Activated naive CD8-positive, alpha-beta T cell treated with anti-CD3 and anti-CD28 coated beads for 36 hours (primary cell): ENCODE data around the gene GIPC3. TPM values are rescaled to one million over a fixed set of nuclear protein-coding genes. Genes with fewer than 3 reads are reported as not detected.

Experiments
- DNase-seq: peaks from one replicate; pipeline ENCODE4 v3.0.0; 2021
- H3K27ac Mint-ChIP-seq: one replicate; pipeline ENCODE4 v1.8.0; 2022; ENCODE audit warnings: mild to moderate bottlenecking, moderate library complexity, mixed read lengths
- H3K27me3 Mint-ChIP-seq: one replicate; pipeline ENCODE4 v1.8.0; 2022; ENCODE audit warnings: mild to moderate bottlenecking, mixed read lengths
- H3K36me3 Mint-ChIP-seq: one replicate; pipeline ENCODE4 v1.8.0; 2021; ENCODE audit warnings: mild to moderate bottlenecking, mixed read lengths
- H3K4me1 Mint-ChIP-seq: one replicate; pipeline ENCODE4 v1.8.0; 2021; ENCODE audit warnings: mixed read lengths
- H3K4me3 Mint-ChIP-seq: one replicate; pipeline ENCODE4 v1.8.0; 2022; ENCODE audit warnings: mild to moderate bottlenecking, moderate library complexity, mixed read lengths
- H3K9me3 Mint-ChIP-seq: one replicate; pipeline ENCODE4 v1.8.0; 2022; ENCODE audit warnings: mixed read lengths
- total RNA-seq, 2 experiments: library from RNA; stranded (reverse); gene quantifications; one replicate each; pipeline ENCODE4 v1.2.3, GENCODE V29; 2021

The GIPC3 gene
- total RNA-seq, 2 experiments from 2014 or later = 0.32 to 0.43 TPM

- peaks cover 1% of the 10 kb centered on the region for H3K36me3 Mint-ChIP-seq
- no peak overlapping the region for H3K27ac Mint-ChIP-seq
- no peak overlapping the region for H3K4me3 Mint-ChIP-seq
- H3K9me3 Mint-ChIP-seq = no peaks in the 10 kb centered on the region
- no peaks in the 10 kb centered on the region for H3K27me3 Mint-ChIP-seq
- peaks cover 7% of the 10 kb centered on the region for H3K4me1 Mint-ChIP-seq
- no peak for DNase-seq
Measured at GRCh38 chr19:3604227-3604986, 19.1 kb downstream of the GIPC3 start.

DNA sequence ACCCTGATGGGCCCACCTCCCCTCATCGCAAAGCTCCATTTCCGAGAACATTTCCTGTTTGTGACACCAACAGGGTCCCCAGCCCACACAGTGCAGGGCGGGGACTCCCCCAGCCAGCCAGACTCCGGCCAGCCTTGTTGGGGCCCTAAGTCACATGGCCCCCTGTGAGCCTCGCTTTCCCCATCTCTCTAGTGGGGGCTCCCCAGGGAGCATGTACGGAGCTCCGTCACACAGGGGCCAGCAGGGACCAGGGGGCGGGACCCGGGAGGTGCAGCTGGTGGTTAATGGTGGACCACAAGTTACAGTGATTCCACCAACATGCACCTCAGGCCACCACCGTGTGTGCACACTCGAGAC is 19.7 kb downstream of the GIPC3 start:
- H3K9me3 Mint-ChIP-seq = no peaks in the 10 kb centered on the region

GRCh38 chr19:3605361-3605760 is 20.1 kb downstream of the GIPC3 start:
- Mint-ChIP-seq H3K9me3 (no peaks in the 10 kb centered on the region), H3K4me3 (no peak overlapping the region), H3K27ac (no peak overlapping the region), H3K27me3 (no peaks in the 10 kb centered on the region), H3K4me1 (peaks cover 7% of the 10 kb centered on the region), H3K36me3 (no peaks in the 10 kb centered on the region)
- no peak for DNase-seq

More for the DNA sequence above, 19.7 kb downstream of the GIPC3 start:
- peaks cover 1% of the 10 kb centered on the region for H3K36me3 Mint-ChIP-seq
- H3K4me3 Mint-ChIP-seq = no peak overlapping the region
- peak; percentile 65 for DNase-seq
- peaks cover 7% of the 10 kb centered on the region for H3K4me1 Mint-ChIP-seq
- H3K27me3 Mint-ChIP-seq = no peaks in the 10 kb centered on the region
- no peak overlapping the region for H3K27ac Mint-ChIP-seq

- H3K9me3 Mint-ChIP-seq = no peaks in the 10 kb centered on the region
- H3K27ac Mint-ChIP-seq = no peak overlapping the region
- H3K36me3 Mint-ChIP-seq = no peaks in the 10 kb centered on the region
- no peaks in the 10 kb centered on the region for H3K27me3 Mint-ChIP-seq
- DNase-seq = no peak
- H3K4me3 Mint-ChIP-seq = no peak overlapping the region
- peaks cover 7% of the 10 kb centered on the region for H3K4me1 Mint-ChIP-seq
Measured at GRCh38 chr19:3605770-3606169, 20.5 kb downstream of the GIPC3 start.

DNA sequence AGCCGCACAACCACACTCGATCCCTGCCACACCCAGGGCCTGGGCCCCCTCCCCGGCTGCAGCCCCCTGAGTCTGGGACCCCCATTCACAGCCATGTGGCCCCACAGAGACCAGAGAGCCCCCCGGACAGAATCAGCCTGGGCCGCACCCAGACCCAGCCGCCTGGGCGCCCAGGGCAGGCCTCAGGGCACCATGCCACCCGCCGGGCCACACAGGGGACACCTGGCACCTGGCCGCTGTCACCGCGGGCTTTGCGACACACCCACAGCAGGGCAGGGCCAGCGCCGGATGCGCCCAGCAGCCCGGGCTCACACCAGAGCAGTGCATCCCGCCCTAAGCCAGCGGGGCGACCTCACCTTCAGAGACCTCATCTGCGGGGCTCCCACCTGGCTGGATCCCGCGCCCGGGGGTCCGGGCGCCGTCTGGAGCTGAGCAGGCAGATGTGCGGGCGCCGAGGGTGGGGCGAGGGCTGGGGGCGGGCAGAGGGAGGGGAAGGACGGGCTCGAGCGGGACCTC is 21.0 kb downstream of the GIPC3 start:
- no peaks in the 10 kb centered on the region for H3K36me3 Mint-ChIP-seq
- H3K27me3 Mint-ChIP-seq = no peaks in the 10 kb centered on the region
- H3K4me1 Mint-ChIP-seq = peaks cover 7% of the 10 kb centered on the region
- H3K9me3 Mint-ChIP-seq = no peaks in the 10 kb centered on the region
- H3K4me3 Mint-ChIP-seq = no peak overlapping the region
- H3K27ac Mint-ChIP-seq = no peak overlapping the region
- DNase-seq = peak; percentile 52

- Mint-ChIP-seq H3K4me3 (peak within 1 kb of the TSS; percentile 37), H3K27ac (no peak within 1 kb of the TSS), H3K27me3 (no peaks in the 10 kb centered on the region), H3K9me3 (no peaks in the 10 kb centered on the region), H3K36me3 (peaks cover under 1% of the 10 kb centered on the region), H3K4me1 (peaks cover 7% of the 10 kb centered on the region)
- peak; percentile 82 for DNase-seq
Measured at GRCh38 chr19:3606690-3607289, 21.5 kb downstream of the GIPC3 start, which contains the start of gene TBXA2R. TSS of gene TBXA2R (minus strand) at chr19:3606875. CDS start at chr19:3600634, 6,241 bp downstream.

DNA sequence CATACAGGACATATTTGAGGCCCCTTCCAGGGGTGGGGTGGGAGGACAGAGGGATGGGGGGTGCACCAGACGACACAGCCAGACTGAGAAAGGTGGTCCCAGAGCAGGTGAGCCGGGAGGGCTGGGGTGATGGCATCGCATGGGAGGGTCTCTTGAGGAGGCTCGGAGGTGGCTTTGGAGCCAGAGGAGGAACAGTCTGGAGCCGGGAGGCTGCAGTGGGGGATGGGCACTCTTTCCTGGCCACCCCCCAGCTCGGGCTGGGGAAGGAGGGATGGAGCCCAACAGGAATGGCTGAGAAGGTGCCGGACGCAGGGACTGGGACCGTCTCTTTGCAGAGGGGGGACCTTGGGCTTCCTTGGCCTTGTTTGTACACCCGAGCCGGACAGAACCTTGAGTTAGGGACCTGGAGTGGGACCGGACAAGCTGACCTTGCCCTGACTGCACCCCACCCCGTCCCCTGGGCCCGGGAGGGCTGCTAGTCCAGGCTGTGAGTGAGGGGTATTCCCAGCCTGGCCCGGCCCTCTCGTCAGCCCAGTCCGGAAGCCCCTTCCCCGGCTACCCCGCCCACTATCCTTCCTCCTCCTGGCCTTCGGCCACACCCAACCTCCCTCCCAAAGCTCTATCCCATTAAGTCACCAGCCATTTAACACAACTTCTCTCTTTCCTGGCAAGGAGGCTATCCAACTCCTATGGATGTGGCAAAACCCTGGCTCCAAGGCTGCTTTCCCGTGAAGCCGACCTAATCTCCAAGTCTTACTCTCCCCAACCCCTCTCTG is 22.2 kb downstream of the GIPC3 start:
- Mint-ChIP-seq H3K4me1 (peaks cover 7% of the 10 kb centered on the region), H3K4me3 (no peak overlapping the region), H3K27ac (no peak overlapping the region), H3K27me3 (no peaks in the 10 kb centered on the region), H3K9me3 (no peaks in the 10 kb centered on the region), H3K36me3 (peaks cover 4% of the 10 kb centered on the region)
- DNase-seq = no peak

DNA sequence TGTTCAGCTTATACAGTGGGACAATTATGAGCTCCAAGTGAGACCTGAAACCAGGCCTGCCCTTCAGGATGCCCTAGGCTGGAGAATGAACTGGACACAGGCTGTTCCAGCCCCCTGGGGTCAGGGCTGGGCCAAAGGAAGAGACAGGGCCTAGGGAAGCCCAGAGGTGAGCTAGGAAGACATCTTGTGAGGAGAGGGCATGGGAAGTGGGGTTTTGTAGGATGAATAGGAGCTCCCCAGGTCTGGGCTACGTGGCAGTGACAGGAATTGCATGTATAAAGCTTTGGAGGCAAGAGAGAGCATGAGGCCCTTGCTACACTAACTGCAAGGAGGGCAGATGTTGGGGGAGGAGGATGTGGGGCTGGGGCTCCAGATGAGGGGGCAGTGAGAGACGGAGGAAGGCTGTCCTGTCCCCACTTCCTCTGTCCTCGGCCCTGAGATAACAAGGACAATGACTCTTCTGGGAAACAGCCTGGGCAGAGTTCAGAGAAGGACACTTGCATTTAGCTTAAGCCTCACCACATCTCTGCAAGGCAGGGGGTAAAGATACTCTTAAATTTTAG is 22.9 kb downstream of the GIPC3 start:
- no peak for DNase-seq
- Mint-ChIP-seq H3K4me3 (no peak overlapping the region), H3K4me1 (peaks cover 7% of the 10 kb centered on the region), H3K36me3 (peaks cover 4% of the 10 kb centered on the region), H3K27me3 (no peaks in the 10 kb centered on the region), H3K27ac (no peak overlapping the region), H3K9me3 (no peaks in the 10 kb centered on the region)

DNA sequence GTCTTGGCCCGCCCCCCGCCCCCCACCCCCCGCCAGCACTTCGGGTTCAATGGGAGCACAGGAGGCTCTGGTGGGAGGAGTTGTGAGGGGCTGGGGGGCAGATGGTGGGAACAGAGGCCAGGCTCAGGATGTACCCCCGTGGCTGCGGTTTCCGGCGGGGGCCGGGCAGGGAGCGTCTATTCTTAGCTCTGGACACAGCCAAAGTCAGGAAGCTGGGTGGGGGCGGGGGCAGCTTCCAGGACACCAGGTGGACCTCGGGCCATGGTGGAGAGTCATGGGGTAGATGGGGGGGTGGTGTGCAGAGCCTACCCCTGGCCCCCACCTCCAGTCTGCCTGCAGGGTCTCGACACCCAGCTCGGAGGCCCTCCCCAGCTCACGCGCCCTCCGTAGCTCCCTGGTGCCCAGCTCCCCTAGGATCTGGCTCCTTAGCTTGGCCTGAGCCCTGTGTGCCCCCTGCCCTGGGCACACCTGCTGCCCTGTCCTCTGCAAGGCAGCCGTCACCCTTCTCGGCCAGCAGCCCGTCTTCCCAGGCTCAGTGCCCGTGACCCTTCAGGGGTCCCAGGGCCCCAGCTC is 23.6 kb downstream of the GIPC3 start:
- Mint-ChIP-seq H3K36me3 (peaks cover 4% of the 10 kb centered on the region), H3K27me3 (no peaks in the 10 kb centered on the region), H3K9me3 (no peaks in the 10 kb centered on the region), H3K4me3 (no peak overlapping the region), H3K4me1 (peaks cover 7% of the 10 kb centered on the region), H3K27ac (no peak overlapping the region)
- DNase-seq = no peak

DNA sequence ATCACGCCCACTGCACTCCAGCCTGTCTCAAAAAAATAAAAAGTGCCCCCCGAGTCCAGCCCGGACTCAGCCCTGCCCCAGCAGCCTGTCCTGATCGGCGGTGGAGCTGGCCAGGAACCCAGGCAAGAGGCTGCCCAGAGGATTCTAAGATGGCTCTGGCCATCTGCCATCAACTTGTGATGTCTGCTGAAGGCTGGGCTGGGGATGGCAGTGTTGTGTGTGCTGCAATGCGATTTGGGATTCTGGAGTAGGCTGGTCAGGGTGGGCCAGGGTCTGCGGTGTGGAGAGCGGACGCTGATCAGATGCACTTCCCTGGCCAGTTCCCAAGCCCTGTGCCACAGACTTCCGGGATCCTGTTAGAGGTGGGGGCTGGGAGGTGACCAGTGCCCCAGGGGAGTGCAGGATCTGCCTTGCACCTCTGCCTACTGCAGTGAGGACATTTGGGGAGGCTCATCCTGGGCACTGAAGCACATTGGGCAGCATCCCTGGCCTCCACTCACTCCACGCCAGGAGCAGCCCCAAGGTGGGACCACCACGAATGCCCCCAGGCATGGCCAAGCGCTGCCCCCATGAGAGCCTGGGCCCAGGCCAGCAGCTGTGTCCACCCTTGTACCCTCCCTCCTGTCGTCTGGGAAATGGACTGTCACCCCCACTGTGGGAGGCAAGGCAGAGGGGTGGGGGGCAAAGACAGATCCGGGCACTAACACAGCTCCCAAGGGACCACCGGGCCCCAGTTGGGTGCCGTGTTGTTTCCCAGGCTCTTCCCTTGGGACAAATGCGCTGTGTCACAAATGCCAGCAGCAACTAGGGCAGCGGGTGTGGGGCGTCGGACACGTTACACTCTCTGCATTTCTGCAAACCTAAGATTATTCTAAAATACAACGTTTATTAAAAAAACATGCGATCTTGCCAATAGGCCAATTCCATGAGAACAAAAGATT is 24.8 kb downstream of the GIPC3 start:
- Mint-ChIP-seq H3K27me3 (no peaks in the 10 kb centered on the region), H3K9me3 (no peaks in the 10 kb centered on the region), H3K27ac (no peak overlapping the region), H3K36me3 (peaks cover 4% of the 10 kb centered on the region), H3K4me1 (peaks cover 7% of the 10 kb centered on the region), H3K4me3 (no peak overlapping the region)
- DNase-seq = no peak

DNA sequence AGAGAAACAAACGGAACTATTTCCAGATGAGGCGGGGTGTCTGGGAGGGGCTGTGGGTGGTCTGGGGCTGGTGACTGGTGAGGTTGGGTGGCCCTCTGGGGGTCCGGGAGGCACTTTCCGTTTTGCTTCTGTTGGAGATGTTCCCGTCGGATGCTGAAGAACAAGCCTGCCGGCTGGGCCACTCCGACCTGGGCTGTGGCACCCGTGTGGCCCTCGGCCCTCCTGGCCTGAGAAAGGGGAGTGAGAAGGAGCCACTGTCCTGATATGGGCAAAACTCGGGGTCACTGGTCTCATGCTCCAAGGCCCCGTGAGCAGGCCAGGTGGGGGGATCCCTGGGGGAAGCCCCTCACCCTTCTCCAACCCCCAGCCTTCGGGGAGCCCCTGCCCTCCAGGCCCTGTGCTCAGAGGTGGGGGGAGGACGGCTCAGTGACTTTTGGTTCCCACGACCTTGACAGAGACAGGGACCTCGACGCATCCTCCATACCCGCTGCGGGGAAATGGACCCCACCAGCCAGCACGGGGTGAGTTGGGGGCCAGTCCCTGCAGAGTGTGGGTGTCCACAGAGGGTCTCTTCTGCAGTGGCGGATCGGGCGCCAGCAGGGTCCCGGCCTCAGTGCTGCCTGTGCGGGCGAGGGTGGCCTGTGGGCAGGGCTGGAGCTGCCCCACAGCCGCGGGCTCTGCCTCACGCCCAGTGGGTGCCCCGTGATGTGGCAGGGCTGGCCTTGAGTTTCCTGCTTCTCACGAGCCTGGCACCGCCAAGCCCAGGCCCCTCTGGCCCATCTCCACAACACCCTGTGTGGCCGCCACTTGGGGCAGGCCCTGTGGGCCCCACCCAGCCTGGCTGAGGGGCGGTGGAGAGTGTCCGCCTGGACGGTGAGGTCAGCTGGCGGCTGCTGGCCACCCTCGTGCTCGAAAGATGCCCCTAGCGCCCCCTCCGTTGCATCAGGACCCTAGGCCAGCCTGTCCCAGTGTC is 25.8 kb downstream of the GIPC3 start:
- Mint-ChIP-seq H3K27ac (no peak overlapping the region), H3K27me3 (no peaks in the 10 kb centered on the region)
- DNase-seq = no peak

DNA sequence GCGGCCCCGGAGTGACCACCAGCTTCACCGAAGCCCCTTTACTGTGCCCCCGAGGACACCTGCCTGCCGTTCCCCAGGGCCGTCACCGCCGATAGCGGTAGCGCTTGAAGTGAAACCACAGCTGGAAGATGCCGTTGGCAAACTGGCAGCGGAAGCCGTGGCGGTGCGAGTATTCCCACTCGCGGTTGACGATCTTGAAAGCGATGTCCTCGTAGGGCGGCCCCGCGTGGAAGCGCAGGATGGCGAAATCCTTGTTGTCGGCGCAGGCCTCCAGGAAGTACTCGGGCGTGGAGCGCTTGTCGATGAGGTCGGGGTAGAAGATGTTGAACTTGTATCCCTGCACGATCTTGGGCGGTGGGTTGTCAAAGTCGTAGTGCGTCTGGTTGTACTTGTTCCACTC is 26.6 kb downstream of the GIPC3 start:
- peaks cover 7% of the 10 kb centered on the region for H3K4me1 Mint-ChIP-seq
- no peak overlapping the region for H3K27ac Mint-ChIP-seq
- DNase-seq = no peak
- H3K4me3 Mint-ChIP-seq = no peak overlapping the region
- peaks cover 4% of the 10 kb centered on the region for H3K36me3 Mint-ChIP-seq
- no peaks in the 10 kb centered on the region for H3K9me3 Mint-ChIP-seq
- H3K27me3 Mint-ChIP-seq = no peaks in the 10 kb centered on the region

More for the DNA sequence above, 25.8 kb downstream of the GIPC3 start:
- H3K36me3 Mint-ChIP-seq = peaks cover 4% of the 10 kb centered on the region
- H3K4me3 Mint-ChIP-seq = no peak overlapping the region
- H3K9me3 Mint-ChIP-seq = no peaks in the 10 kb centered on the region
- peaks cover 7% of the 10 kb centered on the region for H3K4me1 Mint-ChIP-seq

DNA sequence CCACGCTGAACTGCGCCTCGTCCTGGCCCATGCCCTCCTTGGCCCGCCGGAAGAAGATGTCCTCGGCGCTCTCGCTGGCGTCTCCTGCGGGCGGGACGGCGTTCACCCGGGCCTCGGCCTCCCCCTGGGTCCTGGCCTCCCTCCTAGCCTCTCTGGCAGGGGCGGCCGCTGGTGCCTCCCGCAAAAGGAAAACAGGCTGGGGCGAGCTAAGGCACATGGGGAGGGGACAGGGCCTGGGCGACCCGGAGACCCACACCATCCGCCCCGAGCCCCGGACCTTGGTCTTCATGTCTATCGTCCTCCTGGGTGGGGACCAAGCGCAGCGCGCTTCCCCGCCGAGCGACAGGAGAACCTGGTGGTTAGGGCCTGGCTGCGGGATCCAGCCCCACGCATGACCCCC is 27.1 kb downstream of the GIPC3 start:
- H3K9me3 Mint-ChIP-seq = no peaks in the 10 kb centered on the region
- DNase-seq = no peak
- H3K27me3 Mint-ChIP-seq = no peaks in the 10 kb centered on the region
- H3K4me1 Mint-ChIP-seq = peaks cover 10% of the 10 kb centered on the region
- H3K36me3 Mint-ChIP-seq = peaks cover 4% of the 10 kb centered on the region
- no peak overlapping the region for H3K4me3 Mint-ChIP-seq
- H3K27ac Mint-ChIP-seq = no peak overlapping the region
